GM19035 (cell line): ENCODE data around the gene MAP4K1.
A peak's percentile ranks its signal among the peaks of the same experiment; 100 is the strongest.

Experiments used
- ATAC-seq: cut with Tn5 transposase; IDR thresholded peaks from one replicate; pipeline ENCODE4 v1.9.1; 2021; ENCODE audit not compliant: unreplicated experiment

Gene MAP4K1

GRCh38 chr19:38549061-38549460 lies 68.7 kb downstream of the MAP4K1 start:
- no peak for ATAC-seq

GRCh38 chr19:38547421-38547820 lies 70.3 kb downstream of the MAP4K1 start:
- no peak for ATAC-seq

GRCh38 chr19:38545596-38545995 lies 72.2 kb downstream of the MAP4K1 start:
- no peak for ATAC-seq

- no peak for ATAC-seq
These were observed 73.0 kb downstream of the MAP4K1 start for GRCh38 chr19:38544569-38545315.

GRCh38 chr19:38543807-38544568 lies 73.8 kb downstream of the MAP4K1 start:
- ATAC-seq, result peak; percentile 67

GRCh38 chr19:38543286-38543806 lies 74.4 kb downstream of the MAP4K1 start:
- ATAC-seq, result no peak

- ATAC-seq, result no peak
These were observed 75.7 kb downstream of the MAP4K1 start for GRCh38 chr19:38542040-38542439.

- ATAC-seq, result no peak
These were observed 78.0 kb downstream of the MAP4K1 start for GRCh38 chr19:38539751-38540150.

- ATAC-seq, result no peak
These were observed 78.8 kb downstream of the MAP4K1 start for GRCh38 chr19:38538793-38539528.

GRCh38 chr19:38538386-38538785 lies 79.4 kb downstream of the MAP4K1 start:
- no peak for ATAC-seq
